ENCODE measurements around the gene GRM4.

The GRM4 gene

DNA sequence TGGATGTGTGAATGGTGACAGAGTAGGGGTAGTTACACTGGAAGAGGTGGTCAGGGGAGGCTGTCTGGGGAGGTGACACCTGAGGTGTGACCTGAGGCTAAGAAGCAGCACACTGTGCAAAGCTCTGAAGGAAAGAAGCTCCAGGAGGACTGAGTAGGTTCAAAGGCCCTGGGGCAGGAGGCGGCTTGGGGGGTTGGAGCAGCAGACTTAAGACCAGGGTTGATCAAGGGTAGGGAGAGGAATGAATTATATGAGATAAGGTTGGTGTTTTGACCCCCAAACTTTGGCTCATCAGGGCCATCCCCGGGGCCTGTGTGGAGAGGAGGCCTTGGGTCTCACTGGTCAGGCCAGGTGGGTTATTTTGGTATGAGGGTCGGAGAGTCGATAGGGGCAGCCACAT lies 166.1 kb downstream of the GRM4 start:
- DNase-seq (ENCODE audit: low read depth): no peak
- H3K4me3 ChIP-seq (ENCODE audit: low read depth, low read length): no peak overlapping the region

DNA sequence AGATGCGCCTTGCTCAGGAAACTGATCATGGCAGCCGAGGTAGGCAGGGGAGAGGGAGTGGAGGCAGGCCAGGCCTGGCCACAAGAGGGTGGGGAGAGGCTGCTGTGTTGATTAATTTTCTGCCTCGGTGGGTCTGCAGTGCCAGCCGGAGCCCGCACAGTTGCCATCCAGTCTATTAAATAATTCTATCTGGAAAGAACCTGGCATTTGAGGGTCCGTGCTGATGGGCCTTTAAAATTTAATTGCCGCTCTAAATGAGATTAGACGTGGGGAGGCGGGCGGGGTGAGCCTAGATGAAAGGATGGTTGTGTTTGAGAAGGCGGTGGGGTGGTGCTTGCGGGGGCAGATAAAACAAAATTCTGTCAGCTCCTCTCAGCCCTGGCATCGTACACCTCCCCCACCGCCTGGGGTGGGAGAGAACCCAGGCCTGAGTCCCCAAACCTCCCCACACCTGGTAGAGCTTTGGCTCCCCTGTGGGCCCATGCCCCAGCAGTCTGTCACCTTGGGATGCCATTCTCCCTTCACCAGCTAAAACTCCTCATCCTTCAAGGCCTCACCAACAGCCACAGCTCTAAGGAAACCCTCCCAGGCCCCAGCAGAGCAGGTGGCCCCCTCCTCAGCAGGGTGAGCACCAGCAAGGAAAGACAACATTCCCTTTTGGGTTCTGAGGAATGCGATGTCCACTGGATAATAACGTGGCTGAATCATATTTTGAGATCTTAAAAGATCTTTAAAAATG lies 167.3 kb downstream of the GRM4 start:
- DNase-seq (ENCODE audit: low read depth): no peak
- no peak overlapping the region for H3K4me3 ChIP-seq (ENCODE audit: low read depth, low read length)

DNA sequence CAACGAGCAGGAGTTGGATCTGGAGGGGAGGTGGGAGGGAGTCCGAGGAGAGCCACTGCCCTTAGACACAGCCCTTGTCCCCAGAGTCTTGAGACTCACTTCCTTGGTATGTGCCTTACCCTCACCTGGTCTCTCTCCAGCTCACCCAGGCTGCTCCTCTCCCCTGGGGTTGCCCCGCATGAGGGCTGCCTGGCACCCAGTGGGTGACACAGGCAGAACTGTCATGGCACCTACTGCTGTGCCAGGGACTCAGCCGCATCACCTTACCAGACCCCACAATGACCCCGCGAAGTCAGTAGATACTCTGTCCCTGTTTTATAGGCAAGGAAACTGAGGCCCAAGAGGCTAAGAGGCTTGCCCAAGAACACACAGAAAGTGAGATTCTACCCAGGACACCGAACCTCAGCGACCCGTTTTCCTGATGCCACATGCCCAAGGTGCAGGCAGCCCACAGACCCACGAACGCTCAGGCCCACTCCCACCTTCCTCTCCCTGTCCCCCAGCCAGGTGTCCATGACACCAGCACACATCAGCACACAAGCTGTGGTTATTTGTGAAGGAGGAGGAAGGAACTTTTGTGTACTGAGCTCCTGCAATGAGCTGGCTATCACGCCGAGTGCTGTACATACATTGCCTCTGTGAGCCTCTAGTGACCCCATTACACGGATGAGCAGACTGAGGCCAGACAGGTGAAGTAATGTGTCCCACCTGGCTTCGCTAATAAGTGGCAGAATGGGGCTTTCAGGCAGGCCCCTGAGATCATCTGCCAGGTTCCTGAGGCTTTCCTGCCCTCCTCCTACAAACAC lies 168.1 kb downstream of the GRM4 start:
- DNase-seq (ENCODE audit: low read depth): no peak
- no peak overlapping the region for H3K4me3 ChIP-seq (ENCODE audit: low read depth, low read length)

DNA sequence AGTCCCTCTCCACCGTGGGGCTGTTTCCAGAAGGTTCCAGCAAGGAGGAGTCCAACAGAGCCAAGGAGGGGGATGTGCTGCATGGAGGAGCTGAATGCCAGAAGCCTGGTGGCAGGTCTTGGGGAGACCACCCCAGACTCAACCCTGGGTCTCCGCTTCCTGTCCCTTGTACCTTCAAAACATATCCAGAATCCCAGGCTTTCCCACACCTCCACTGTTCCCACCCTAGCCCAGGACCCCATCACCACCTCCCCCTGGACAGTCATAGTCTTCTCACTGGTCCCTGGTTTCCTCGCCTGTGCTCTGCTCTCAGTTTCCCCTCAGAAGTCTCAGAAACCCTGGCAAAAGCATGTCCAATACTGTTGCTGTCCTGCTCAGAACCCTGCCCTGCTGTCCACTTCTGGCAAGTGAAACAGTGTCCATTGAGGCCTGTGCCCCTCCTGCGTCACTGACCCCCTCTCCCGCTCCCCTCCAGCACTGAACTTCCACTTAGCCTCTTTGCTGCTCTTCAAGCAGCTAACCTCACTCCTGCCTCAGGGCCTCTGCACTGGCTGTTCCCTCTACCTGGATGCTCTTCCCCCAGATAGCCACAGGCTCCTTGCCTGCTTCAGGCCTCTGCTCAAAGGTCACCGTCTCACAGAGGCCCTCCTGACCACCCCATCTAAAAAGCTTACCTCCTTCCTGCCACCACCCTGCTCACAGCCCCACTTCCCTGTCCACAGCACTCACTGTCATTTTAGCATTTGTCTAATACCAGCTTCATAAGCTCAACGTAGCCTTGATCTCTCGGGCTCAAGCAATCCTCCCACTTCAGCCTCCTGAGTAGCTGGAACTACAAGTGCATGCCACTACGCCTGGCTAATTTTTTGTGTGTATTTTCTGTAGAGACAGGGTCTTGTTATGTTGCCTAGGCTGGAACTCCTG lies 169.2 kb downstream of the GRM4 start:
- no peak for DNase-seq (ENCODE audit: low read depth)
- no peak overlapping the region for H3K4me3 ChIP-seq (ENCODE audit: low read depth, low read length)

DNA sequence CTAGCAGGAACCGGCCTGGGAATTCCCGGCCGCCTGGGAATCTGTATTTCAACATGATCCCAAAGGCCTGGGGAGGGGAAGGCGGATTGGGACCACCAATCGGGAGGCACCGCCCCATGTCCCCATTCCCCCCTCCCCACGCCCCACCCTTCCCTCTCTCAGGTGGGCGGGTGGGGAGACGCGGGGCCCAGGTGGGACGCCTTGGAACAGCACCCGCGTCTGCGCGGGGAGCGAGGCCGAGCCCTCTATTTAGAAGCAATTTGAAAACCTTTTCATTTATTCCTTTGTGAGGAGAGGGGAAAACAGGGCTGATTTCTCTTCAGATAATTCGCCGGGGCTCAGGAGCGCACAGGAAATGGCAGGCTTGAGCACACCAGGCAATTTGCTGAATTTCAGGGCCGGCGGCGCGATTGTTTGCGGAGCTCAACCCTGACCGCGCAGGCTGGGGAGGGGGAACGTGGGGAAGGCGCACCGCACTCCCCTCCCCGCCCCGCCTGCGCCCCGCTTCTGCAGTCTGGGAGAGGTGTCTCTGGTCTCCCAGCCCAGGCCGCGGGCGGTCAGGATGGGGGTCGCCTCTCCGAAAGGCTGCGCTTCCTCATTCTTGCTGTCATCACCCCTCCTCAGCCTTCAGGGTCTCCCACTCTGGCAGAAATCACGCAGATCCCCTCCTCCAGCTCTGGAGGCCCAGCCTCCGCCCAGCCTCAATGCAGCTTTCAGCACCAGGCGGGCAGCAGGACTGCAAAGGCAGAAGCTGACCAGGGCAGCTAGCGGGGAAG lies 170.0 kb downstream of the GRM4 start:
- no peak for DNase-seq (ENCODE audit: low read depth)

DNA sequence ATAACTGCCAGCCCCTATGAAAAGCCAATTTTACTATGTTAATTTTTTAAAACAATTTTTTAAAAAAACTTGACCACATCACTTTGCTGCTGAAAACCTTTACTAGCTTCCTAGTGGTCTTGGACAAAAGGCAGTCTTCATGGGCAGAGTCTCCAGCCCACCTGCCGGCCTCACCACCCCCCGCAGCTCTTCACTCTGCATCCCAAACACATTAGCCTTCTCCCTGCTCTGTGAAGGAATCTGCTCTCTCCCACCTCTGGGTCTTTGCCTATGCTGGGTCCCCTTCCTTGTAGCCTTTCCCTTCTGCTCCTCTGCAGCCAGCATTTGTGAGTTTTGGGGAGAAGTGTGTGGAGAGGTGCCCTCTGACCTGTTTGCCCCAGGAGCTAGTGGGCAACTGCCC lies 171.4 kb downstream of the GRM4 start:
- no peak overlapping the region for H3K4me3 ChIP-seq (ENCODE audit: low read depth, low read length)
- no peak for DNase-seq (ENCODE audit: low read depth)

More for the DNA sequence above, 170.0 kb downstream of the GRM4 start:
- no peak overlapping the region for H3K4me3 ChIP-seq (ENCODE audit: low read depth, low read length)

DNA sequence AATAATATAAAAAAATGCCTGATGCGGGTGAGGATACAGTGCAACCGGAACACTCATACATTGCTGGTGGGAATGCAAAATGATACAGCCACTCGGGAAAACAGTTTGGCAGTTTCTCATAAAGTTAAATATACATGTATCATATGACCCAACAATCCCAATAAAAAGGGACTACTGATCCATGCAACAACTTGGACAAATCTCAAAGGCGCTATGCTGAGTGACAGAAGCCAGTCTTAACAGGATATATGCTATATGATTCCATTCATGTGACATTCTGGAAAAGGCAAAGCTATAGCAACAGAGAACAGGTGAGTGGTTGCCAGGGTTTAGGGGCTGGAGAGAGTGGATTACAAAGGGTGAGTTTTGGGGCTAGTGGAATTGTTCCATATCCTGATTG lies 171.9 kb downstream of the GRM4 start:
- no peak overlapping the region for H3K4me3 ChIP-seq (ENCODE audit: low read depth, low read length)
- no peak for DNase-seq (ENCODE audit: low read depth)

DNA sequence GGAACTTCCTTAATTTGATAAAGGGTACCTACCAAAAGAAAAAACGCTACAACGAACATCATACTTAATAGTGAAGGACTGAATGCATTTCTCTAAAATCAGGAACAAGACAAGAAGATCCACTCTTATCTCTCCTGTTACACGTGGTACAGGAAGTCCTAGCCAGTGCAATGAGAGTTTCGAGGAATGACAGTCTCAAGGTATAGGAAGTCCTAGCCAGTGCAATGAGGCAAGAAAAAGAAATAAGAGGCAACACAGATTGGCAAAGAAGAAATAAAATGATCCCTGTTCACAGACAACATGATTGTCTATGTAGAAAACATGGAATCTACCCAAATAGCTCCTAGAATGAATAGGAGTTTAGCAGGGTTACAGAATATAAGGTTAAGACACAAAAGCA lies 174.3 kb downstream of the GRM4 start:
- no peak for DNase-seq (ENCODE audit: low read depth)
- no peak overlapping the region for H3K4me3 ChIP-seq (ENCODE audit: low read depth, low read length)
